HepG2 (cell line): Measurements from ENCODE around the gene MYRFL.

Experiments
- CHD2 ChIP-seq: IDR thresholded peaks from 2 replicates; pipeline ENCODE4 v1.6.1; 2011; ENCODE audit warnings: low read depth, low read length, improper control_type of control experiment
- CTCF ChIP-seq: sonication (generic); formaldehyde crosslinking; IDR thresholded peaks from 2 replicates; pipeline ENCODE4 v1.5.0; 2020; ENCODE audit warnings: mild to moderate bottlenecking, missing genetic modification reagents, moderate library complexity
- ETV5 ChIP-seq: IDR thresholded peaks from 2 replicates; pipeline ENCODE4 v1.6.1; 2018; ENCODE audit warnings: missing biosample characterization, missing genetic modification reagents, inconsistent platforms, borderline replicate concordance
- POLR2AphosphoS5 ChIP-seq: IDR thresholded peaks from 2 replicates; pipeline ENCODE4 v1.6.1; 2012; ENCODE audit warnings: low read depth, low read length
- ZNF207 ChIP-seq: fragments of 450-650 bp; IDR thresholded peaks from 2 replicates; pipeline ENCODE4 v1.6.1; 2016; ENCODE audit warnings: antibody characterized with exemption, borderline replicate concordance
- ZNF431 ChIP-seq: sonication (generic); formaldehyde crosslinking; IDR thresholded peaks from 2 replicates; pipeline ENCODE4 v1.9.0; 2022; ENCODE audit warnings: missing genetic modification reagents, low read depth, mild to moderate bottlenecking, borderline replicate concordance
- ZNF770 ChIP-seq: sonication (generic); formaldehyde crosslinking; IDR thresholded peaks from 2 replicates; pipeline ENCODE4 v1.5.0; 2020; ENCODE audit warnings: mild to moderate bottlenecking, missing genetic modification reagents
- TF ChIP-seq, protein P1 (sequence below): sonication (generic); formaldehyde crosslinking; IDR thresholded peaks from 2 replicates; pipeline ENCODE4 v1.4.0; 2020; ENCODE audit warnings: missing genetic modification reagents

DNA sequence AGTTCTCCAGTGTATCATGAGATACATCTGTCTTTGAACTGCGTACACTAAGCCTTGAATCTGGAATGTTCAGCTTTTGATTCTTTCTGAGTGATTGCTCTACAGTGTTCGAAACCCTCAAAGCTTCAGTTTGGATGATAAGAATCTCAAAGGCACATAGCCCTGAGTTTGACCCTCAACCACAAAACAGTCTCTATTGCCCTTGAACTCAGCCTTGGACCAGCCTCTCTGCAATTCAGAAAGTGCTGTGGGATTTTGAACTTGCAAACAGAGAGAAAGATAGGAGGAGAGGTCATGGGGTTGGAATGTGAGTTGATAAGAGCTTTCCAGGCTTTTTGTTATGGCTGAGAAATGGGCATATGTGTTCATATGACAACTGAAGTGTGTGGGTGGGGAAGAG lies 100.3 kb downstream of the MYRFL start:
- no peak for TF ChIP-seq ZNF431 (CRISPR knock-in tag)
- no peak for TF ChIP-seq CTCF (CRISPR knock-in tag)
- TF ChIP-seq, protein P1, sequence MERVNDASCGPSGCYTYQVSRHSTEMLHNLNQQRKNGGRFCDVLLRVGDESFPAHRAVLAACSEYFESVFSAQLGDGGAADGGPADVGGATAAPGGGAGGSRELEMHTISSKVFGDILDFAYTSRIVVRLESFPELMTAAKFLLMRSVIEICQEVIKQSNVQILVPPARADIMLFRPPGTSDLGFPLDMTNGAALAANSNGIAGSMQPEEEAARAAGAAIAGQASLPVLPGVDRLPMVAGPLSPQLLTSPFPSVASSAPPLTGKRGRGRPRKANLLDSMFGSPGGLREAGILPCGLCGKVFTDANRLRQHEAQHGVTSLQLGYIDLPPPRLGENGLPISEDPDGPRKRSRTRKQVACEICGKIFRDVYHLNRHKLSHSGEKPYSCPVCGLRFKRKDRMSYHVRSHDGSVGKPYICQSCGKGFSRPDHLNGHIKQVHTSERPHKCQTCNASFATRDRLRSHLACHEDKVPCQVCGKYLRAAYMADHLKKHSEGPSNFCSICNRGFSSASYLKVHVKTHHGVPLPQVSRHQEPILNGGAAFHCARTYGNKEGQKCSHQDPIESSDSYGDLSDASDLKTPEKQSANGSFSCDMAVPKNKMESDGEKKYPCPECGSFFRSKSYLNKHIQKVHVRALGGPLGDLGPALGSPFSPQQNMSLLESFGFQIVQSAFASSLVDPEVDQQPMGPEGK (CRISPR knock-in tag) = no peak
- TF ChIP-seq ZNF770 = no peak
- TF ChIP-seq ZNF207 = no peak
- no peak for TF ChIP-seq POLR2AphosphoS5
- no peak for TF ChIP-seq ETV5 (CRISPR knock-in tag)
- no peak for TF ChIP-seq CHD2
